HG02763 (cell line): ENCODE measurements around the gene LRRC28.
"Not testable (repeated sequence)": the region's sequence is repeated elsewhere in the genome, so short reads cannot be mapped to it uniquely, and the experiment has no call there.

ENCODE experiments used
- ATAC-seq: cut with Tn5 transposase; IDR thresholded peaks from one replicate; pipeline ENCODE4 v1.9.1; 2021; ENCODE audit warnings: mild to moderate bottlenecking, moderate library complexity; ENCODE audit not compliant: unreplicated experiment

Gene LRRC28

DNA sequence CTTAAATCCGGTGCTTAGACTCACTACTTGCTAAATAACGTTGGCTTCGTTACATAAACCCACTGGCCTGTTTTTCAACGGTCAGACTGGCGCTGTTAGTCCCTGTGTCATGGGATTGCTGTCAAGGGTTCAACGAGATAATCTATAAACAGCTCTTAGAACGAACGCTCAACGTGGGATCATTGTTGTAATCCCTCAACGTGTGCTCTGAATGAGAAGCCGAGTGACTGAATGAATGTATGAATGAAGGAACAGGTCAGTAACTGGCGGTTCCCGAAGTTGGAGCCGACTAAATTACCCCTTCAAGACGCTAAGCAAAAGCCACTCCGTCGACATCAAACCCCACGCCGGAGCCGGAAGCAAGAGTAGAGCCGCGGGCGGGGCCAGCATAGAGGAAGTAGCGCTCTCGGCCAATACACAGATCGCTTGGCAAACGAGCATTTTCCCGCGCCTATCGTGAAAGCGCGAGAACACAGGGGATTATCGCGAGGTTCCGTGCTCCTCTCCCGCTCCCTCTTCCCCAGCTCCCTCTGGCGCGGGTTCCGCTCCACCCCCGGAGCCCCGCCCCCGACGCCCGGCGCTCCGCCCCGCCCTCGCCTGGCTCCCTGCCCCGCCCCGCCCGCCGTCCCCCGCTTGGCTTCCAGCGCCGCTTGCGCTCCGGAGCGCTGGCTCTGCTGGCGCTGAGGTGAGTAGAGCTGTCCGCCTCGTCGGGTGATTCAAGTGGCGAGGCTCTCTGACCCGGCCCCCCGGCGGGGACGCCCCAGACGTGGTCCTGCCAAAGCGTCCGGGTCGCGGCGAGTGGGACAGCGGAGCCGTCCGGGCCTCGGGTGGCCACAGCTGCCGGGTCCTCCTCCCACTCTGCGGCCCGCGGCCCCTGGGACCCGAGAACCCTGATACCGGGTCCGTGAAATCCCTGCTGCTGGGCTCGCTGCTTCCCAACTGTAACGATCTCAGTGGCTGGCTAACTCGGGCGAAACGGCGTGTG is at the start of gene LRRC28:
Gene LRRC28 (plus strand): TSS at position 625 of the 985 bp plus-strand sequence. CDS start 4,477 bp downstream, outside the sequence.
- peak; percentile 94 for ATAC-seq

GRCh38 chr15:99202176-99202552 is 49.1 kb upstream of the LRRC28 start:
- ATAC-seq, result no peak

GRCh38 chr15:99207672-99208071 is 43.6 kb upstream of the LRRC28 start:
- no peak for ATAC-seq

GRCh38 chr15:99209326-99209725 is 42.0 kb upstream of the LRRC28 start:
- no peak for ATAC-seq

DNA sequence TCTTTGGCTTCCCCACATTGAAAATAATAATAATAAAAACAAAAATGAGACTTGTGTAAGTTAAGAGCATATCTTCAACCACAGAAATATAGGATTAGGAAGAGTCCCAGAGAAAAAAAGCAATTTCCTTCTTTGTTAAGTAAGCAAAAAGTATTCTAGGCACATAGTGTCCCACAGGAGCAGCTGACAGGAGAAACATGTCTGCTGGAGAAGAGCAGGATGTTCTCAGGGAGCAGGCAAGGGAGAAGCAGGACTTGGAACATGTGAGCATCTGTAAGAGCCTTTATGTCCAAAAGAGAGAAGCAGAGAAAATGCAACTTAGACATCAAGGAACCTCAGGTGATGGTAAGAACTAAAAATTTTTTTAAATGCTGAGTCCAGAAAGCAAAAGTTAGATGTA is 40.9 kb upstream of the LRRC28 start:
- ATAC-seq, result no peak

- no peak for ATAC-seq
These were observed 39.4 kb upstream of the LRRC28 start for GRCh38 chr15:99211926-99212325.

- no peak for ATAC-seq
These were observed 38.9 kb upstream of the LRRC28 start for GRCh38 chr15:99212406-99212805.

GRCh38 chr15:99213187-99213811 is 38.0 kb upstream of the LRRC28 start:
- ATAC-seq, result no peak

DNA sequence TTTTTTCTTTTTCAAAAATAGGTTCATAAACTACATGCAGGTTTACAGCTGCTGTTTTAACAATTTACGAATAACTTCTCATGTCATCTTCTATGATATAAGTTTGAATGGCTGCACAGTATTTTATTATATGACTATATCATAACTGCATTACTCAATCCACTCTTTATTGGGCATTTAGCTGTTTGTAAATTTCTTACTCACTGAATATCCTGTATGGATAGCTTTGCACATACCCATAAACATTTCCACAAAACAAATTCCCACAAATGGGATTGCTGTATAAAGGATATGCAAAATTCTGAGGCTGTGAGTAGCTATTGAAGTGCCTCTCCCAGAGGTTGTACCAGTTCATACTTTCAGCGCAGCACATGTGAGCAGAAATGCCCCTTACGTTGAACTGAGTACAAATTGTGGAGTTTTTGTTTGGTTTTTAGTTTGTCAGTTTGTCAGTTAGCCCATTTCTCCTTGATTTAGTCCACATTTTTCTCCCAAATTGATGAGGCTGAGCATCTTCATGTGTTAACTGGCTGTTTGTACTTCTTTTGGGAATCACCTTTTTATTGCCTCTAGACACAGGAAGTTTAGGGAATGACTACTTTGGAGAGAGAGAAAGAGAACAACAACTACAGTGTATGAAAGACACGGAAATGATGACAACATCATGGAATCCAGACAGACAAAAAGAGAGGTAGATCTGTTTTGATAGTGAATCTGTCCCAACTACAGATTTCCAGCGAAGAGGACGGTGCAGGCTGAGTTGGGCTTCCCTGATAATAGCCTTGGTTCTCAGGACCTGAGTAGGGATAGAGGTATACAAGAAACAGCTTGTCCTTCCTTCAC is 26.7 kb upstream of the LRRC28 start:
- no peak for ATAC-seq

- no peak for ATAC-seq
These were observed 24.5 kb upstream of the LRRC28 start for GRCh38 chr15:99226802-99227201.

DNA sequence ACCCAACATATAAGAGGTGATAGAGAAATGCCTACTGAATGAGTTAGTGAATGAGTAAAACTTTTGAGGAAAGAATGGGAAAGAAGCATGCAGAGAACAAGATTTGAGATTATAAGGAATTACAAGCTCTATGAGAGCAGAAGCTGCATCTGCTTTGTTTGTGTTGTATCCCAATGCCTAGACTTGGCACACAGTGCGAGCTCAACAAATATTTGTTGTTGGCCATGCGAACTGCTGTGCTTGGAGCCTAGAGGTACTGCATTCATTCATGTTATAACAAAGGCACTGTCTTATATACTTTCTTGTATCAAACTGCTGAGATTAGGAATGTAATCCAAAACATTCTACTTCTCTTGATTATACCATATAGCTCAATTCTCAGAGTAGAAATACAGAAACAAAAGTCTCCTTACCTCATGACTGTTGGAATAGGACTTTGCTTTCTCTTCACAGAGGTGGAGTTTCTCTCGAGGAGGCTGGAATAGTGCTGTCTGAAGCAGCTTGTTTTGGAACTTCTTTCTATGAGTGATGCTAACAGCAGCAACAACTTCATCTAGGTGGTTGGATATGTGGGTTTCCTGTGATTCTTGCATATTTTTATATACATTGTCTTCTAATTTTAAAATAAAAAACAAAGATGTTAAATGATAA is 23.0 kb upstream of the LRRC28 start:
- no peak for ATAC-seq

GRCh38 chr15:99230867-99231266 is 20.4 kb upstream of the LRRC28 start:
- ATAC-seq, result no peak

- no peak for ATAC-seq
These were observed 18.5 kb upstream of the LRRC28 start for GRCh38 chr15:99232740-99233139.

DNA sequence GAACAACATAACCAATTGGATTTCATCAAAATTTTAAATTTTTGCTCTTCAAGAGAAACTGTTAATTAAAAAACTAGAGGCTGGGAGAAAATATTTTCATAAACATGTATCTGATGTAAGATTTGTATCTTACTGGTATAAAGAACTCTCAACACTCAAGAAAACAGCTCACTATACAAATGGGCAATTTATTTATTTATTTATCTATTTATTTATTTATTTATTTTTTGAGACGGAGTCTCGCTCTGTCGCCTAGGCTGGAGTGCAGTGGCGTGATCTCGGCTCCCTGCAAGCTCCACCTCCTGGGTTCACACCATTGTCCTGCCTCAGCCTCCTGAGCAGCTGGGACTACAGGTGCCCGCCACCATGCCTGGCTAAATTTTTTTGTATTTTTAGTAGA is 17.1 kb upstream of the LRRC28 start:
- ATAC-seq, result not testable (repeated sequence)

GRCh38 chr15:99238849-99239248 is 12.4 kb upstream of the LRRC28 start:
- ATAC-seq, result no peak

GRCh38 chr15:99239545-99240198 is 11.6 kb upstream of the LRRC28 start:
- peak; percentile 93 for ATAC-seq

- ATAC-seq, result no peak
These were observed 9.5 kb upstream of the LRRC28 start for GRCh38 chr15:99241752-99242151.

DNA sequence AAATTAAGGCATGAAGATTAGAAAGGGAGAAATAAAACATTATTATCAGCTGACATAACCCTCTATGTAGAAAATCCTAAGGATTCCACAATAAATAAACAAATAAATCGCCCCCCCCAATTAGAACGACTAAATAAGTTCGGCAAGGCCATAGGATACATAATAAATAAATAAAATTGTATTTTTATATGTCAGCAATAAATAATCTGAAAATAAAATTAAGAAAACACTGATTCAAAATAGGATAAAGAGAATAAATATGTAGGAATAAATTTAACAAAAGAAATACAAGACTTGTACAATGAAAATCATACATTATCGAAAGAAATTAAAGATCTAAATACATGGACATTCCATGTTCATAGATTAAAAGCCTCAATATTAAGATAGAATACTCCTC is 7.0 kb upstream of the LRRC28 start:
- no peak for ATAC-seq

- ATAC-seq, result no peak
These were observed 4.2 kb upstream of the LRRC28 start for GRCh38 chr15:99247062-99247461.

DNA sequence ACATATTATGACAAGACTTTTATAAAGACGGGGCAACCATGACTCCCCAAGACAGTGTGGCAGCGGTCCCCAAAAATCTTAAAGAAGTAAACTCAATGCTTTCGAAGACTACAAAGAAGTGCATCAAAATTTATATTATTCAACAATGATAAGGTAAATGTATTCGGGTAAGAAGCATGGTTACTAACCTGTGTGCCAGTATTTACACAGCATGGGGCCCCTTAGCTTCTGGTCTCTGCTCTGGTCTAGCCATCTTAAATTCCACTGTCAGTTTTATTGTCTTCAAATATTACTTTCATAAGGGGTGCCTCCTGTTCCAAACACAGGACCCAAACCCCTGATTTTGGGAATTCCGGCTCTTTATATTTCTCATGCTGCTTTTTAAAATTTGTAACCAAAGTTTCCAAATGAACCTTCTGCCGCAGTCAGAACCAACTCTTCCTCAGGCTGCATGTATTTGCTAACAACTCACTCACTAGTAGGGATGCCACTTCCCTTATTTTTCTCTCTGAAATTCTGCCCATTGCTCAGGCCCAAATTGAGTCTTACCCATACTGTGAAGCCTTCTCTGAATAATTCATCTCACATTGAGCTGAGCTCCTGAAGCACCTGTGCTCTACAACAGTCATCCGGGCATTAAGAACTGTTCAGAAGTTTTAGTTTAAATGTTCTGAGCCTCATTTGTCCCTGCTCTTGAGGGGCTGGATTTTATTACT is 3.1 kb upstream of the LRRC28 start:
- ATAC-seq, result no peak
